HG03575 (cell line): ENCODE results near the gene ARHGAP29.

ENCODE experiments used
- ATAC-seq: cut with Tn5 transposase; IDR thresholded peaks from one replicate; pipeline ENCODE4 v1.9.1; 2021; ENCODE audit not compliant: unreplicated experiment, insufficient number of reproducible peaks, low FRiP score; ENCODE audit errors: extremely low read depth

The ARHGAP29 gene

DNA sequence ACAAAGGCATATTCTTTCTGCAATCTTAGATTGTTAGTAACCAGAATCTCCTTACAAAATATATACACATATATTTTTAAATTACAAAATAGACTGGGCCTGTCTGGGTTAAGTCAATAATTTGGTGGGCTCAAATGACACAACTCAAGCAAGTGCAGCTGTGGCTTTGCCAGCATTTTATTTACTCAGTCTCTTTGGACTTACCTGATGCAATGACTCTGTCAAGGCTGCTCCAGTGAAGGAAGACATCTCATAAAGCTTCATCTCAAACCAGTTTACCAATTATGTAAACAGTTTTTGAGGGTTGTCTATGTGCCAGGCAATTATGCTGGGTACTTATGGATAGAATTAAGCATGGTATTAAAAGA, 93.6 kb downstream of the ARHGAP29 start:
- ATAC-seq, result no peak

DNA sequence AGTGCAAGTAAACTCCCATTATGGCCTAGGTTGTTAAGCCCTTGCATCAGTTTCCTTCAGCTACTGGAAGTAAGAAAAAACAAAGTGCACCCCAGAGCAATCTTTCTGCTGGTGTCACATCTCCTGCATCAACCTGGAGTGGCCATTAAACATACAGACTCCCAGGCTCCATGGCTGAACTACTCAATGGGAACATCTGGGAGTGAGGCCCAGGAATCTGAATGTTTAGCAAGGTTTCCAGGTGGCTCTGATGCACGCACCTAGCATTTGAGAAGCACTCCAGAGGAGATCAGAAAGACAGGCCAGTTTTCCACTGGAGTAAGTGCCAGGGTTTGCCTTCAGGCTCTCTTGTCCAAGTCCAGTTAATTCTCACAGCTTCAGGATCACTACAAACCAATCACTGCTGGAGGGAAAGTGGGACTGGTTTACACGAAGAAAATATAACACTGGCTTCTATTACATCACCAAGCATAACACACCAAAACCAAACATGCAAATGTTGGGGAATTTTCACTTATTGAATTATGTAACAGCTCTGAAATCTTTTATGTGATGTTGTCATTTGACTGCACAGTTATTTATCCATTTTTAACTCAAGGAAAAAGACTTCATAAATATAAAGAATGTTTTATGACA, 94.1 kb downstream of the ARHGAP29 start:
- no peak for ATAC-seq

- ATAC-seq, result no peak
Observed at GRCh38 chr1:94142583-94142982, 94.8 kb downstream of the ARHGAP29 start.

DNA sequence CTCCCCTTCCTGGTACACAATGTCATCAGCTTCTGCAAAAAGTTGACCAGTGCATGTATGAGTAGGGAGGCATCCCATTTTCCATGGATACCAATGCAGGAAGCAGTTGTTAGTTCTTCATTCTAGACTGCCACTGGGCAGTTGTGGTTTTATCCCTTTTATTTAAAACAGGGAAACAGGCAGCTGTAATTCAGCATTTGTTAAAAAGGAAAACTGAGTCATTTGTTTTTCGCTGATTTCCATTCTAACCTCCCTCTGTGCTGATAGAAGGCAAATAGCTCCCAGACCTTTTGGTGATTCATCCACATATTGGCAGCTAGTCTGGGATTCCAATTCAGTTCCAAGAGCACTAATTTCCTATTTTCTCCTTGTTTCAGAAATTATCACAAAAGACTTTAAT, 95.4 kb downstream of the ARHGAP29 start:
- ATAC-seq, result no peak

DNA sequence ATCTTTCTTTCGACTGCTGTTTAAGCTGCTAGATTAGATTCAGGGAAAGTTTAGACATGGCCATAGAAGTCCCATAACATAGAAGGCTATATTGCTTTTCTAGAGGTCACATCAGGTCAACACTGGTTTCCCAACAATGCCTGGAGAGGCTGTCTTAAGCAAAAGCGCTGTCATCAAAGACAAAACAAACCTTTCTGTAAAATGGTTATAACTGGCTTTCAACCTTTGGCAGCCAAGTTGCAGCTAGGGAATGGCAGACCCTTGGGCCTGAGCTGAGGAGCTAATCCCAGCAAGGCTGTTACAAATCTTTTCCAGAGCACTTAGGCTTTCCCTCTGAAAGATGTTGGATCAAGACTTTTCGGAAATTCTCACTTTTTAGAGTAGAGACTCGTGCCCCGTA, 105.3 kb downstream of the ARHGAP29 start:
- ATAC-seq, result no peak

- ATAC-seq, result no peak
Observed at GRCh38 chr1:94130851-94131595, 106.4 kb downstream of the ARHGAP29 start.

- no peak for ATAC-seq
Observed at GRCh38 chr1:94126651-94127050, 110.7 kb downstream of the ARHGAP29 start.

DNA sequence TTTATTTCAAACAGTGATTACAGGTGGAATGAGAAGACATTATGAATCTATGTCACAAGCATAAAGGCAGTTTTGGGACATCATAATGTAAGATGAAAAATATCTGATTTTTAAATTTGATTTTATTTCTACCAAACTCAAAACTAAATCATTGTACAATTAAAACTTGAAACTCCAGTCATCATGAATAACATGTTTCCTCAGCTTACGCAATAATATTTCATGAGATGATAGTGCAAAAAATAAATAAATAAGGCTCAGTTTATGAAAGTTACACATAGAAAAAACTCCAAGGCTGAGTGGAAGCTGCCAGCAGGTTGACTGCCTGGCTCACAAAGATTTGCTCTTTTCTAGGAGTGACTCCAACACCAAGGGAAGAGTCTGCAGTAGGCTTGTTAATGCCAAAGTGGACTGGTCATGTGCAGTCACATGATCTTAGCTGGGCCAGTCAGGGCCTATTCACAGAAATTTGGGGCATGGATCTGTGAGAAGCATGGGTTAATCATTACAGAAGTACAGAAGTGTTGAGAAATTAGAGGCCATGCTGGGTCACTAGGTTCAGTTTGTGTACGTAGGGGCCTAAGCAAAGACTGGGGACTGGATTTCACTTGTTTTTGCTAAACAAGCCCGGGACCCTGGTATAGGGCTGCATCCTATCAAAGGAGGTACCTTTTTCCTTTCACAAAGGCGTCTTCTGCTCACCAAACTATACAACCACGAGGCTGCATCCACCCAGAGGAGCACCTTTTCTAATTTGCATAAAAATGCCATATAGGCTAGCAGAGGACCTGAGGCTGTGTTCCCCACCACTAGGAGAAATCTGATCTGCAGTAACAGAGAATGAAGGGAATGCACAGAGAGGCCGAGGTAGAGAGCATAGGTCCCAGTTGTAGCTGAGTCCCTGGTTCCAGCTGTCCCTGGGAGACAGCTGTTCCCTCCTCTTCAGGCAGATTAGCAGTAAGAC, 111.6 kb downstream of the ARHGAP29 start:
- ATAC-seq, result no peak

DNA sequence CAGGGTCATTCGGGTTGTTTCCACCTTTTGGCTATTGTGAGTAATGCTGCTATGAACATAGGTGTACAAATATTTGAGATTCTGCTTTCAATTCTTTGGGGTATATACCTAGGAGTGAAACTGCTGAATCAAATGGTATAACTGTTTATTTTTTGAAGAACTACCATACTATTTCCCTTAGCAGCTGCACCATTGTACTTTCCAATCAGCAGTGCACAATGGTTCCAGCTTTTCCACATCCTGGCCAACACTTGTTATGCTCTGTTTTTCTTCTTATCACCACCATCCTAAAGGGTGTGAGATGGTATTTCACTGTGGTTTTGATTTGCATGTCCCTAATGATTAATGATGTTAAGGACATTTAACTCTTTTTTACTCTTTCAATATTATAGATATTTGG, 112.8 kb downstream of the ARHGAP29 start:
- no peak for ATAC-seq

DNA sequence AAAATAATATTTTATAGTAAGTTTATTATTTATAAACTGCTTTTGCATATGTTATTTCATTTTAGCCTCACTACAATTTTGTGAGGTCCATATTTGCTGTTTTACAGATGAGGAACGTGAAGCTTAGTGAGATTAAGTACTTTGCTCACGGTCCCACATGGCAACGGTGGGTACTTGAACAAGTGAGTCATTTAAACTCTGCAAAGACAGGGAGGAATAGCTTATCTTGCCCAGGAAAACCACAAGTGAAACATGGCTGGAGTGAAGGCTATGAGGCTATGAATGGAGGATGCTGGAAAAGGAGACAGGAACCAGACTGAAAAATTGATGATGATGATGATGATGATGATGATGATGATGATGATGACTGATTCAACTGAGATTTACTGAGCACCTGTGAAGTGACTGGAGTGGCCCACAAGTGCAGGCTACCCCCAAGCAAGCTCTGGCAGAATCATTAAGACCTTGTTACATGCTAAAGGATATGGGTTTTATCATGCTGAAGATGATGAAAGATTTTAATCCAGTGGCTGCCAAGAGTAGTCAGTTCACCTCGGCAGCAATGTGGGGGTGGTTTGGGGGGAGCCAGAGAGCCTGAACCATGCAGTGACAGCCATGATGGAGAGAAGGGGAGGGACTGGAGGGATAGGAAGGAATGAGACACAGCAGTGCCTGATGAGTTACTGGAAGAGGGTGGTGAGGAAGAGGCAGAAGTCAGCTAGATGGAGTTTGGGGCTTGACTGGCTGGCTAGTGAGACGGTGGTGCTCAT, 115.0 kb downstream of the ARHGAP29 start:
- ATAC-seq, result no peak
